GM19099 (cell line): ENCODE data around the gene RPL10A.

ENCODE experiments used
- POLR2A ChIP-seq: IDR thresholded peaks from 3 replicates; pipeline ENCODE4 v1.6.1; 2011; ENCODE audit warnings: low read depth; ENCODE audit not compliant: insufficient read length; ENCODE audit errors: extremely low read depth

RPL10A gene

GRCh38 chr6:35468181-35468979, at the start of gene RPL10A:
Gene RPL10A (plus strand): TSS chr6:35468401. CDS start chr6:35468435, 34 bp downstream.
- peak; percentile 100 for TF ChIP-seq POLR2A

DNA sequence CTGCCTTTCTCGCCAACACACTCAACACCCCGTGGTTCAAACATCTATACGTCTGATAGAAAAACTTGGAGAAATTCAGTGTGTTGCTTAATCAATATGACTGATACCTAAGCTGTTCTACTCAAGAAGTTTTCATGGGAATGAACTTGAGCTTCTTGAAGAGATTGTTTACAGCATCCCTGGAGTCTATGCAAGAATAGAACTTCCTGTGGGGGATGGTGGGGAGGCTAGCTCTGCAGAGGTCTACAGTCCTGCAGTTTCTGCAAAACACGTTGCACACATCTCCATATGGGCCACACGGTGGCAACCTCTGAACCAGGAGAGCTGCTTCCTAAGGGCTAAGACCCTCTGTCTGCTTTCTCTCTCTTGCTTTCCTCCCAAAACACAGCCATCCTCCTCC, 48.8 kb upstream of the RPL10A start:
- TF ChIP-seq POLR2A, result no peak

- TF ChIP-seq POLR2A, result no peak
These were observed 48.2 kb upstream of the RPL10A start for GRCh38 chr6:35419961-35420360.

DNA sequence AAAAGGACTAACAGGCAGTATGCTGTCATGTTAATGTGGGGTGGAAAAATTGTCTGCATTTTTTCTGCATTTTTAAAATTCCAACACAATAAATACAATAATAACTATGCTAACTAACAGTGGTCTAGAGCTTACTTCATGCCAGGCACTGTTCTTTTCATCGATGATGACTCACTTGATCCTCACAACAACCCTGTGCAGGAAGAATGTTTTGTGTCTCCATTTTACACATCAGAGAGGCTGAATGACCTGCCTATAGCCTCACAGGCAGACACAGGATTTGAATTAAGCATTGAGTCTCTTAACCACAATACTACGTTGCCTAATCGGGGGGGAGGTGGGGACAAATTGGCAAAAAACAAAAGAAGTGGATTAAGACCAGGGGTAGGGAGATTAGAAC, 42.9 kb upstream of the RPL10A start:
- no peak for TF ChIP-seq POLR2A

- TF ChIP-seq POLR2A, result no peak
These were observed 42.1 kb upstream of the RPL10A start for GRCh38 chr6:35426074-35426473.

GRCh38 chr6:35427435-35427834, 40.8 kb upstream of the RPL10A start:
- no peak for TF ChIP-seq POLR2A

DNA sequence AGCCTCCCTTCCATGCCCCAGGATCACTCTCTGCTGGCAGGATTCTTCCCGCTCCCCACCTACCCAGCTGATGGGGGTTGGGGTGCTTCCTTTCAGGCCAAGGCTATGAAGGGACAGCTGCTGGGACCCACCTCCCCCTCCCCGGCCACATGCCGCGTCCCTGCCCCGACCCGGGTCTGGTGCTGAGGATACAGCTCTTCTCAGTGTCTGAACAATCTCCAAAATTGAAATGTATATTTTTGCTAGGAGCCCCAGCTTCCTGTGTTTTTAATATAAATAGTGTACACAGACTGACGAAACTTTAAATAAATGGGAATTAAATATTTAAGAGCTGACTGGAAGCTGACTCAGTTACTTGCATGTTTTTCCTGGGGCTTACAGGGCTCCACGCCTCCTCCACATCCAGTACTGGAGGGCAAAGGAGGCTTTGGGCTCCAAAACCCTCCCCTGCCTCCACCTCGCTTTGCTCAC, 40.3 kb upstream of the RPL10A start:
- TF ChIP-seq POLR2A, result no peak

DNA sequence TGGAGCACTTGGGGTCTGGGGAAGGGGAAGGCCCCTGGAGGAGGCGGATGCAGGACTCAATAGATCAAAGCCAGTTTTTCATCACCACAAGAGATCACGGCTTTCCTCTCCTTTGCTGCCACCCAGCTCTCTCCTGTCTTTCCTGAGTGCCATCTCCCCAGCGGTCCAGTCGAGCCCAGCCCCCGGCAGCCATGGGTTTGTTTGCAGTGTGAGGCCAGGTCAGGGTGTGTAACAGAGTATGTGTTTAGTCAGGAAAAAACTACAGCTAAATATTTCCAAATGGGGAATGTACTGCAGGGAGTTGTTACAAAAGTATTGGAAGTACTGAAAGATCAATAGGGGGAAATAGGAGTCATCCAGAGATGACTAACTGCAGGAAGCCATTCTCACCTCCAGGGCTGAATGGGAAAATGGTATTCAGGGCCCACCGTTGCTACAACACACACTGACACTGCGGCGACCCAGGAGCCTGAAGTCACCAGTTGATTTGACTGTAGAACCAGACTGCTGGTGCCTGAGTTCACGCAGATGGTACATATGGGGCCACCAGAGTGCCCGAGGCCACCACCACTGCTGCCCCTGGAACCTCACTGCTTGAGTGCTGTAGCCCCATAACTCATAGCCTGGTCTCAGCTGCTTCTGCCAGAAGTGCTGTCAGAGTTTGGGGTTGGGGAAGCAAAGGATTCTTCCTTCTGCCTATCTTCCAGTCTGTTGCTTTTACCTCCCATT, 39.6 kb upstream of the RPL10A start:
- TF ChIP-seq POLR2A, result no peak

DNA sequence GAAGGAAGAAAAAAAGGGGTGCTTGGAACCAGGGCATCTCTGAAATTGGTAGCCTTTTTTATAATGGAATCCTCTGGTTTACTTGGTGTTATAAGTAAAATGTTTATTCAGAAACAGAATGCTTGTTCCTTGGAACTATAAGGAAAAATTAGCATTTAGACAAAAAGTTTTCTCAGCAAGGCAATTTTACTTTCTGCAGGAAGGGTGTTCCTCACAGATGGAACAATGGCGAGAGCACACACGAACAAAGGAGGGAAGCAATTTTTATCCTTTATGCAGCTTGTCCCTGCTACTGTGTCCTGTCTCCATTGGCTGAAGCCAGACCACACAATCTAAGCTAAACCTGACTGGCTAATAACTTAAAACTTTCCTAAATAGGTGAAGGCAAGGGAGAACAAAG, 38.7 kb upstream of the RPL10A start:
- TF ChIP-seq POLR2A, result no peak

DNA sequence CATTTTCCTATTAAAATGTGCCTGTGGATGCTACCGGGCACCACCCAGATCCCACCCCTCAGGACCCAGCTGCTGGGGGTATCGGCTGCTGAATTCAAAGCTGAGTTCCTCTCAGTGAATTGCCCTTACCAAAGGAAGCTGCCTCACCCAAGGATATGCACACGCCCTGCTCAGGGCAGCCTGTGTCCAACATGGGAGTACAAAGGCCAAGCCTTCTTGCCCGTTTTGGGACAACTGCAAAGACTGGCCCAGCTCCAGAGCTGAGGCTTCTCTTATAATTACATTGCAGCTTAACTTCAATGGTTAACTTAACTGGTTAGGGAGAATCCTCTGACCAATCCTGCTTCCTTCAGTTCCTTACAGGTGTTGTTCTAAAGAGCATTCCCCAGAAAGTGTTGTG, 35.9 kb upstream of the RPL10A start:
- no peak for TF ChIP-seq POLR2A

DNA sequence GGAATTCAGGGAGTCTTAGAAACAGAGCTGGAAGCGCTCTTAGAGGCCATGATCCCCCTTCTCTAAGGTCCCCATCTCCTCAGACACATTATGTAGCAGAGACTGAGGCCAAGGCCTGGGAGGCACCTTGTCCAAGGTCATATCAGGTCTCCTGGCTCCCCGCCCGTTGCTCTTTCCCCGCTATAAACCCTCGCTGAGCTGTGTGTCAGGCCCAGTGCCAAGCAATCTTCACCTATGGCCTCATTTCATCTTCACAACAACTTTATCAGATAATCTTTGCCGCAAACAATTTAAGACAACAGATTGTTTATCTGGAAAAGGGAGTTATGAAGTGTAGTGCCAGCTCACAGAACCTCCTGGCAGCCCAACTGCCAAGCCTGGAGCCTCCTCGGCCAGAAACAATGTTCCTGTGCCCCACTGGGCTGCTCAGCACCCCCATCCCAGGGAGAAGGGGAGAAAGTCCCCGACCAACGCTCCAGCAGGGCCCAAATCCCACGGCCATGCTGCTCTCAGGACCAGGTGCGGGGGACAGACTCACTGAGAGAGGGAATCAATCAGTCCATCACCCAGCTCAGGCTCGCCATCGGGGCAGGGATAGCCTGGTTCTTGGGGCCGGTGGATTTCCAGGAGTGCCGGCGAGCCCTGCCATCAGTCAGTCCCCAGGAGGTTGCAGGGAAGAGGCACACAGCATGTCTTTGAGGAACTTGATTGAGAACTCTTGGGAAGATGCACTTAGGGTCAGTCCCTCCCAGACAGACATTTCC, 32.9 kb upstream of the RPL10A start:
- TF ChIP-seq POLR2A, result no peak

- TF ChIP-seq POLR2A, result no peak
These were observed 31.9 kb upstream of the RPL10A start for GRCh38 chr6:35436071-35436857.

GRCh38 chr6:35439308-35439707, 28.9 kb upstream of the RPL10A start:
- TF ChIP-seq POLR2A, result no peak

DNA sequence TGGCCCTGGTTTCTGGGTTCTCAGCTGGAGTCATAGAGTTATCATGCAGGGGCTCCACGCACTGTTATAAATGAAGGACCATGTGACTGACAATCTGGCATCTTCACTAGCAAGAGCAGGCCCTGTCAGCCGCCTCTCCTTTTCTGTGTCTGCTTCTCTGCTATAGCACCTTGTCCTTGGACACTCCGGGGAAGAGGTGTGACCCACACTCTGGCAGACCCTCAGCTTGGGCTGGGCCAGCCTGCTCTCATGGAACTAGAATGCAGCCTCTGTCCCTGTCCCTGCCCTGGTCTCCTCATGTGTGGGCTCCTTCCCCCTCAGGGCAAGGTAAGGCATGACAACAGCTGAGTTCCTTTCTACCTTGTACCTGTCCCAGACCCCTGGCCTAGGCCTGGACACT, 27.0 kb upstream of the RPL10A start:
- no peak for TF ChIP-seq POLR2A

GRCh38 chr6:35441642-35442041, 26.6 kb upstream of the RPL10A start:
- no peak for TF ChIP-seq POLR2A

- no peak for TF ChIP-seq POLR2A
These were observed 25.5 kb upstream of the RPL10A start for GRCh38 chr6:35442693-35443092.
